GM23338 (cell line): Measurements from ENCODE around the gene PLA1A. TPM values are rescaled to one million over a fixed set of nuclear protein-coding genes. Genes with fewer than 3 reads are reported as not detected.

Experiments used
- ATAC-seq: fragments of 200-7000 bp; cut with Tn5 transposase; 3 replicates; pipeline ENCODE4 v1.9.1; 2020
- DNase-seq: peaks from one replicate; pipeline ENCODE4 v3.0.0-alpha.2; 2015; ENCODE audit warnings: low spot score
- H2AFZ ChIP-seq: fragments of 200-600 bp; sonication (generic); 2 replicates; pipeline ENCODE4 v1.8.0; 2016; ENCODE audit warnings: antibody characterized with exemption, mild to moderate bottlenecking, moderate library complexity
- H3F3A ChIP-seq: fragments of 200-600 bp; sonication (generic); replicated peaks from 2 replicates; pipeline ENCODE4 v1.8.0; 2017; ENCODE audit warnings: antibody characterized with exemption, mixed run types, low read depth
- H3K27ac ChIP-seq: fragments of 200-600 bp; sonication (generic); 2 replicates; pipeline ENCODE4 v1.6.1; 2016; ENCODE audit warnings: low read depth
- H3K27me3 ChIP-seq: fragments of 200-600 bp; sonication (generic); 2 replicates; pipeline ENCODE4 v1.8.0; 2016; ENCODE audit warnings: mild to moderate bottlenecking, mixed run types, moderate library complexity; ENCODE audit not compliant: insufficient read depth
- H3K36me3 ChIP-seq: fragments of 200-600 bp; sonication (generic); 2 replicates; pipeline ENCODE4 v1.8.0; 2016; ENCODE audit warnings: mild to moderate bottlenecking; ENCODE audit not compliant: insufficient read depth
- H3K4me1 ChIP-seq: fragments of 200-600 bp; sonication (generic); 2 replicates; pipeline ENCODE4 v1.8.0; 2016; ENCODE audit warnings: mild to moderate bottlenecking, moderate library complexity; ENCODE audit not compliant: insufficient read depth
- H3K4me2 ChIP-seq: fragments of 200-600 bp; sonication (generic); 2 replicates; pipeline ENCODE4 v1.7.1; 2017; ENCODE audit warnings: mixed run types
- H3K4me3 ChIP-seq: fragments of 200-600 bp; sonication (generic); 2 replicates; pipeline ENCODE4 v1.6.1; 2016; ENCODE audit warnings: mixed run types
- H3K79me2 ChIP-seq: fragments of 200-600 bp; sonication (generic); replicated peaks from 2 replicates; pipeline ENCODE4 v1.8.0; 2017; ENCODE audit warnings: mild to moderate bottlenecking; ENCODE audit not compliant: insufficient read depth
- H3K9me2 ChIP-seq: fragments of 200-600 bp; sonication (generic); 2 replicates; pipeline ENCODE4 v1.8.0; 2017; ENCODE audit not compliant: insufficient read depth
- H4K20me1 ChIP-seq: fragments of 200-600 bp; sonication (generic); replicated peaks from 2 replicates; pipeline ENCODE4 v1.8.0; 2017; ENCODE audit warnings: mild to moderate bottlenecking; ENCODE audit not compliant: insufficient read depth
- H3K27ac Mint-ChIP-seq: 2 replicates; pipeline ENCODE4 v1.8.0; 2020; ENCODE audit warnings: inconsistent platforms, mild to moderate bottlenecking, moderate library complexity, mixed read lengths
- H3K27me3 Mint-ChIP-seq: 3 replicates; pipeline ENCODE4 v1.8.0; 2022; ENCODE audit warnings: low read depth, mild to moderate bottlenecking, moderate library complexity, mixed read lengths, inconsistent platforms; ENCODE audit not compliant: insufficient read depth, poor library complexity
- H3K36me3 Mint-ChIP-seq: 3 replicates; pipeline ENCODE4 v1.8.0; 2021; ENCODE audit warnings: low read depth, mild to moderate bottlenecking, inconsistent platforms, moderate library complexity, mixed read lengths
- H3K4me1 Mint-ChIP-seq: 3 replicates; pipeline ENCODE4 v1.8.0; 2020; ENCODE audit warnings: mild to moderate bottlenecking, inconsistent platforms, mixed read lengths
- H3K4me3 Mint-ChIP-seq: 3 replicates; pipeline ENCODE4 v1.8.0; 2021; ENCODE audit warnings: moderate library complexity, mild to moderate bottlenecking, inconsistent platforms, mixed read lengths
- H3K9me3 Mint-ChIP-seq: 3 replicates; pipeline ENCODE4 v1.8.0; 2020; ENCODE audit warnings: moderate library complexity, mild to moderate bottlenecking, inconsistent platforms, mixed read lengths
- CREB1 ChIP-seq: fragments of 250-450 bp; sonication (Bioruptor Pico); IDR thresholded peaks from 2 replicates; pipeline ENCODE4 v1.5.0; 2020; ENCODE audit warnings: low read depth, mild to moderate bottlenecking, moderate library complexity
- CTCF ChIP-seq, 2 experiments: fragments of 200-600 bp in 1 of 2; sonication (generic) in 1 of 2; conservative IDR thresholded peaks; 2 replicates each; pipeline versions ENCODE4 v1.5.1 to v1.6.1; 2016 to 2017; ENCODE audit warnings: antibody characterized with exemption in 2 of 2, low read depth in 2 of 2, mild to moderate bottlenecking in 2 of 2, moderate library complexity in 1 of 2
- ETS1 ChIP-seq: IDR thresholded peaks from 2 replicates; pipeline ENCODE4 v1.6.1; 2016; ENCODE audit warnings: antibody characterized with exemption
- EZH2 ChIP-seq: fragments of 200-600 bp; sonication (generic); IDR thresholded peaks from one replicate; pipeline ENCODE4 v1.8.0; 2017; ENCODE audit warnings: antibody characterized with exemption, mild to moderate bottlenecking, low read depth; ENCODE audit not compliant: unreplicated experiment
- EZH2phosphoT487 ChIP-seq: fragments of 200-600 bp; sonication (generic); IDR thresholded peaks from one replicate; pipeline ENCODE4 v1.8.1; 2018; ENCODE audit warnings: antibody characterized with exemption; ENCODE audit not compliant: unreplicated experiment
- JUNB ChIP-seq: IDR thresholded peaks from one replicate; pipeline ENCODE4 v1.6.1; 2016; ENCODE audit warnings: antibody characterized with exemption; ENCODE audit not compliant: unreplicated experiment
- NANOG ChIP-seq: IDR thresholded peaks from 2 replicates; pipeline ENCODE4 v1.6.1; 2016; ENCODE audit warnings: antibody characterized with exemption, borderline replicate concordance
- POLR2AphosphoS5 ChIP-seq: IDR thresholded peaks from 2 replicates; pipeline ENCODE4 v1.6.1; 2016; ENCODE audit warnings: antibody characterized with exemption, low read depth
- REST ChIP-seq: IDR thresholded peaks from one replicate; pipeline ENCODE4 v1.6.1; 2018; ENCODE audit warnings: antibody characterized with exemption; ENCODE audit not compliant: unreplicated experiment
- STAT1 ChIP-seq: IDR thresholded peaks from one replicate; pipeline ENCODE4 v1.6.1; 2016; ENCODE audit warnings: antibody characterized with exemption; ENCODE audit not compliant: unreplicated experiment
- ZNF114 ChIP-seq: fragments of 250-450 bp; sonication (Bioruptor Pico); IDR thresholded peaks from 2 replicates; pipeline ENCODE4 v1.5.0; 2020; ENCODE audit warnings: mild to moderate bottlenecking, moderate library complexity
- ZNF331 ChIP-seq: fragments of 250-450 bp; sonication (Bioruptor Pico); IDR thresholded peaks from 2 replicates; pipeline ENCODE4 v1.5.0; 2020; ENCODE audit warnings: low read depth, mild to moderate bottlenecking, moderate library complexity
- ZNF462 ChIP-seq: fragments of 250-450 bp; sonication (Bioruptor Pico); IDR thresholded peaks from 2 replicates; pipeline ENCODE4 v1.5.0; 2020; ENCODE audit warnings: mild to moderate bottlenecking, moderate library complexity
- polyA plus RNA-seq: library from polyadenylated mRNA; unstranded; fragments of >200 nt; fragmentation: Nextera tagmentation; extraction: Ambion mirVana; gene quantifications from 2 replicates; pipeline ENCODE4 v1.2.1, GENCODE V29; 2016
- total RNA-seq: library from RNA; depleted of rRNA; stranded (reverse); fragments of >200 nt; shearing (Covaris generic); gene quantifications from 2 replicates; pipeline ENCODE4 v1.2.3, GENCODE V29; 2014

PLA1A gene
- total and polyA plus RNA-seq, 2 experiments from 2014 or later: not detected

GRCh38 chr3:119619094-119619493 lies 21.4 kb downstream of the PLA1A start (continued):
- no peak for TF ChIP-seq JUNB
- no peak for TF ChIP-seq EZH2phosphoT487

- Histone ChIP-seq H3K79me2 (no peaks in the 10 kb centered on the region), H2AFZ (no peak overlapping the region), H3K36me3 (no peaks in the 10 kb centered on the region), H3K4me1 (no peaks in the 10 kb centered on the region), H3K4me3 (no peak overlapping the region), H3K4me2 (no peak overlapping the region), H3K27me3 (no peaks in the 10 kb centered on the region), H3F3A (no peaks in the 10 kb centered on the region), H4K20me1 (no peaks in the 10 kb centered on the region), H3K9me2 (no peaks in the 10 kb centered on the region), H3K27ac (no peak overlapping the region)
- DNase-seq (no peak), ATAC-seq (no peak)
- Mint-ChIP-seq H3K27me3 (peaks cover 4% of the 10 kb centered on the region), H3K27ac (no peak overlapping the region), H3K4me3 (no peak overlapping the region), H3K36me3 (no peaks in the 10 kb centered on the region), H3K9me3 (no peaks in the 10 kb centered on the region), H3K4me1 (peaks cover 8% of the 10 kb centered on the region)
- TF ChIP-seq EZH2phosphoT487 (no peak), REST (no peak), ZNF462 (CRISPR knock-in tag) (no peak), STAT1 (no peak), ZNF331 (CRISPR knock-in tag) (no peak), ETS1 (no peak), JUNB (no peak), CTCF (conservative IDR thresholded peaks at IDR 0.05; ENCODE audit: low read depth in 2 of 2) (no peak), ZNF114 (no peak), CREB1 (CRISPR knock-in tag) (no peak), NANOG (no peak), POLR2AphosphoS5 (no peak), EZH2 (no peak)
Measured at GRCh38 chr3:119620899-119621298, 23.2 kb downstream of the PLA1A start.
